Upper lobe of left lung (tissue), 4 donors: Measurements from ENCODE around the gene CELF3.

Experiments
- EP300 ChIP-seq, 4 donors: sonication (generic); formaldehyde crosslinking; IDR thresholded peaks; one replicate each; pipeline ENCODE4 v1.5.1; 2017; ENCODE audit warnings: antibody characterized with exemption in 4 of 4, control low read depth in 2 of 4
- POLR2A ChIP-seq, 4 donors: fragments of 450-650 bp; IDR thresholded peaks; one replicate each; pipeline ENCODE4 v1.5.1; 2016 to 2017; ENCODE audit warnings: antibody characterized with exemption in 4 of 4, mild to moderate bottlenecking in 2 of 4
- POLR2AphosphoS5 ChIP-seq, 2 donors: sonication (generic); formaldehyde crosslinking; IDR thresholded peaks; one replicate each; pipeline ENCODE4 v1.5.1; 2017; ENCODE audit warnings: antibody characterized with exemption in 2 of 2
- TF ChIP-seq, protein P1 (sequence below), 6 experiments: fragments of 450-650 bp in 4 of 6; fragments of 200-600 bp in 2 of 6; sonication (generic) in 2 of 6; IDR thresholded peaks; one replicate each; pipeline ENCODE4 v1.5.1; 2016 to 2019; ENCODE audit warnings: antibody characterized with exemption in 6 of 6

DNA sequence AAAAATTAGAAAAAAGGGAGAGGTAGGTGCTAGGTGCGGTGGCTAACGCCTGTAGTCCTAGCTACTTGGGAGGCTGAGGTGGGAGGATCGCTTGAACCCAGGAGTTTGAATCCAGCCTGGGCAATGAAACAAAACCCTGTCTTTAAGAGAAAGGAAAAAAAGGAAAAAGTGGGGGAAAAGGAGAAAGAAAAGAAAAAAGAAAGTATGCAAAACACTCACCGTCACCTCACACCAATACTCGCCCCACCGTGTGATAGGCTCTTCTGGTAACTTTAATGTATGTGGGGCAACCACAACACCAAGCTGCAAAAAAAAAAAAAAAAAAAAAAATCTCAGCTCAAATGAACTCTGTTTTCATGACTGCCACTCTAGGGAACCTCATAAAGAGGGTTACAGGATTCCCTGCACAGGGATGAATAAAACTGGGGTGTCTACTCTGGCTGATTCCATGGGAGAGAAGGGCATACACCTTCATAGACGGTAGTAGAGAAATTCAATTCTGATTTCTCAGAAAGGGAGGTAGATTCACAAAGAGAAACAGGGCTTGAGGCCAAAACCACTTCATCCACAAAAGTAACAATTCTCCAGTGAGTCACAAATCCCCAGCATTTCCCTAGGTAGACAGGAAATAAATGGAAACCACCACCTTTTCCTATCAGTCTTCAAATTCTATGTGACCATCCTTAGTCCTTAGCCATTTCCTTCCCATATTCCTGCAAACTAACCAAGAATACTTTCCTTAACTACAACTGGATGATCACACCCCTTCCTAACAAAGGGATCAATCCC is 44.2 kb upstream of the CELF3 start:
- TF ChIP-seq, protein P1, sequence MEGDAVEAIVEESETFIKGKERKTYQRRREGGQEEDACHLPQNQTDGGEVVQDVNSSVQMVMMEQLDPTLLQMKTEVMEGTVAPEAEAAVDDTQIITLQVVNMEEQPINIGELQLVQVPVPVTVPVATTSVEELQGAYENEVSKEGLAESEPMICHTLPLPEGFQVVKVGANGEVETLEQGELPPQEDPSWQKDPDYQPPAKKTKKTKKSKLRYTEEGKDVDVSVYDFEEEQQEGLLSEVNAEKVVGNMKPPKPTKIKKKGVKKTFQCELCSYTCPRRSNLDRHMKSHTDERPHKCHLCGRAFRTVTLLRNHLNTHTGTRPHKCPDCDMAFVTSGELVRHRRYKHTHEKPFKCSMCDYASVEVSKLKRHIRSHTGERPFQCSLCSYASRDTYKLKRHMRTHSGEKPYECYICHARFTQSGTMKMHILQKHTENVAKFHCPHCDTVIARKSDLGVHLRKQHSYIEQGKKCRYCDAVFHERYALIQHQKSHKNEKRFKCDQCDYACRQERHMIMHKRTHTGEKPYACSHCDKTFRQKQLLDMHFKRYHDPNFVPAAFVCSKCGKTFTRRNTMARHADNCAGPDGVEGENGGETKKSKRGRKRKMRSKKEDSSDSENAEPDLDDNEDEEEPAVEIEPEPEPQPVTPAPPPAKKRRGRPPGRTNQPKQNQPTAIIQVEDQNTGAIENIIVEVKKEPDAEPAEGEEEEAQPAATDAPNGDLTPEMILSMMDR (IDR thresholded peaks at IDR 0.05) = no peak
- TF ChIP-seq POLR2AphosphoS5 (IDR thresholded peaks at IDR 0.05) (no peak), POLR2A (IDR thresholded peaks at IDR 0.05) (no peak), EP300 (IDR thresholded peaks at IDR 0.05) (no peak)
